HepG2 (cell line): ENCODE data around the gene CREB3. TPM values are rescaled to one million over a fixed set of nuclear protein-coding genes. Genes with fewer than 3 reads are reported as not detected.

Source experiments
- ARNT ChIP-seq: fragments of 450-650 bp; IDR thresholded peaks from 2 replicates; pipeline ENCODE4 v1.6.1; 2017
- BCL6 ChIP-seq: IDR thresholded peaks from 2 replicates; pipeline ENCODE4 v1.6.1; 2016; ENCODE audit warnings: missing genetic modification reagents, missing compliant biosample characterization
- JUNB ChIP-seq: sonication (generic); formaldehyde crosslinking; IDR thresholded peaks from 2 replicates; pipeline ENCODE4 v1.8.0; 2022; ENCODE audit warnings: missing genetic modification reagents, mild to moderate bottlenecking, borderline replicate concordance
- SMYD3 ChIP-seq: sonication (generic); formaldehyde crosslinking; IDR thresholded peaks from 2 replicates; pipeline ENCODE4 v1.8.1; 2023; ENCODE audit warnings: mild to moderate bottlenecking, missing genetic modification reagents
- ZFP41 ChIP-seq: sonication (generic); formaldehyde crosslinking; IDR thresholded peaks from 2 replicates; pipeline ENCODE4 v1.4.0; 2020; ENCODE audit warnings: mild to moderate bottlenecking, missing genetic modification reagents, borderline replicate concordance
- ZFY ChIP-seq: sonication (generic); formaldehyde crosslinking; IDR thresholded peaks from 2 replicates; pipeline ENCODE4 v1.4.0; 2020; ENCODE audit warnings: missing genetic modification reagents
- ZNF567 ChIP-seq: sonication (generic); formaldehyde crosslinking; IDR thresholded peaks from 2 replicates; pipeline ENCODE4 v1.8.1; 2023; ENCODE audit warnings: mild to moderate bottlenecking, missing genetic modification reagents, borderline replicate concordance
- ZNF574 ChIP-seq: sonication (generic); formaldehyde crosslinking; IDR thresholded peaks from 2 replicates; pipeline ENCODE4 v1.4.0; 2020; ENCODE audit warnings: missing genetic modification reagents
- ZNF878 ChIP-seq: sonication (generic); formaldehyde crosslinking; IDR thresholded peaks from 2 replicates; pipeline ENCODE4 v1.8.1; 2023; ENCODE audit warnings: mild to moderate bottlenecking, missing genetic modification reagents, moderate library complexity
- polyA plus RNA-seq, 8 experiments: library from polyadenylated mRNA; depleted of rRNA in 3 of 8; stranded (reverse) in 7 of 8; unstranded in 1 of 8; fragments of >200 nt; fragmentation: Illumina TruSeq in 4 of 8; extraction: Trizol in 4 of 8; gene quantifications; 2 replicates each; pipeline versions ENCODE4 v1.2.1 to v1.2.3, GENCODE V29; 2011 to 2016; ENCODE audit warnings: low read depth in 4 of 8, missing spikeins in 1 of 8, mixed read lengths in 1 of 8; ENCODE audit not compliant: insufficient read depth in 1 of 8
- total RNA-seq, 5 experiments: library from RNA; depleted of rRNA; stranded (reverse); fragments of >200 nt; fragmentation: Illumina TruSeq; extraction: Trizol; gene quantifications; 2 replicates each; pipeline ENCODE4 v1.2.3, GENCODE V29; 2016; ENCODE audit warnings: low read depth in 1 of 5
- TF ChIP-seq, protein P1 (sequence below): sonication (generic); formaldehyde crosslinking; IDR thresholded peaks from 2 replicates; pipeline ENCODE4 v1.4.0; 2020; ENCODE audit warnings: mild to moderate bottlenecking, missing genetic modification reagents, borderline replicate concordance
- TF ChIP-seq, protein P2 (sequence below): sonication (generic); formaldehyde crosslinking; conservative IDR thresholded peaks from 2 replicates; pipeline ENCODE4 v1.8.0; 2022; ENCODE audit warnings: low read depth, missing genetic modification reagents
- TF ChIP-seq, protein P3 (sequence below): IDR thresholded peaks from 2 replicates; pipeline ENCODE4 v1.4.0; 2020; ENCODE audit warnings: mild to moderate bottlenecking, missing genetic modification reagents

Gene CREB3
- total and polyA plus RNA-seq, 2 of the 13 experiments (the other 11 are each of a cell fraction or from before 2014, with no cell fraction given), result 11.1 to 34.2 TPM

GRCh38 chr9:35728041-35728971 is 4.2 kb upstream of the CREB3 start (continued):
- TF ChIP-seq ARNT, result no peak
- TF ChIP-seq ZFY, result no peak
- no peak for TF ChIP-seq SMYD3
- TF ChIP-seq, protein P1, sequence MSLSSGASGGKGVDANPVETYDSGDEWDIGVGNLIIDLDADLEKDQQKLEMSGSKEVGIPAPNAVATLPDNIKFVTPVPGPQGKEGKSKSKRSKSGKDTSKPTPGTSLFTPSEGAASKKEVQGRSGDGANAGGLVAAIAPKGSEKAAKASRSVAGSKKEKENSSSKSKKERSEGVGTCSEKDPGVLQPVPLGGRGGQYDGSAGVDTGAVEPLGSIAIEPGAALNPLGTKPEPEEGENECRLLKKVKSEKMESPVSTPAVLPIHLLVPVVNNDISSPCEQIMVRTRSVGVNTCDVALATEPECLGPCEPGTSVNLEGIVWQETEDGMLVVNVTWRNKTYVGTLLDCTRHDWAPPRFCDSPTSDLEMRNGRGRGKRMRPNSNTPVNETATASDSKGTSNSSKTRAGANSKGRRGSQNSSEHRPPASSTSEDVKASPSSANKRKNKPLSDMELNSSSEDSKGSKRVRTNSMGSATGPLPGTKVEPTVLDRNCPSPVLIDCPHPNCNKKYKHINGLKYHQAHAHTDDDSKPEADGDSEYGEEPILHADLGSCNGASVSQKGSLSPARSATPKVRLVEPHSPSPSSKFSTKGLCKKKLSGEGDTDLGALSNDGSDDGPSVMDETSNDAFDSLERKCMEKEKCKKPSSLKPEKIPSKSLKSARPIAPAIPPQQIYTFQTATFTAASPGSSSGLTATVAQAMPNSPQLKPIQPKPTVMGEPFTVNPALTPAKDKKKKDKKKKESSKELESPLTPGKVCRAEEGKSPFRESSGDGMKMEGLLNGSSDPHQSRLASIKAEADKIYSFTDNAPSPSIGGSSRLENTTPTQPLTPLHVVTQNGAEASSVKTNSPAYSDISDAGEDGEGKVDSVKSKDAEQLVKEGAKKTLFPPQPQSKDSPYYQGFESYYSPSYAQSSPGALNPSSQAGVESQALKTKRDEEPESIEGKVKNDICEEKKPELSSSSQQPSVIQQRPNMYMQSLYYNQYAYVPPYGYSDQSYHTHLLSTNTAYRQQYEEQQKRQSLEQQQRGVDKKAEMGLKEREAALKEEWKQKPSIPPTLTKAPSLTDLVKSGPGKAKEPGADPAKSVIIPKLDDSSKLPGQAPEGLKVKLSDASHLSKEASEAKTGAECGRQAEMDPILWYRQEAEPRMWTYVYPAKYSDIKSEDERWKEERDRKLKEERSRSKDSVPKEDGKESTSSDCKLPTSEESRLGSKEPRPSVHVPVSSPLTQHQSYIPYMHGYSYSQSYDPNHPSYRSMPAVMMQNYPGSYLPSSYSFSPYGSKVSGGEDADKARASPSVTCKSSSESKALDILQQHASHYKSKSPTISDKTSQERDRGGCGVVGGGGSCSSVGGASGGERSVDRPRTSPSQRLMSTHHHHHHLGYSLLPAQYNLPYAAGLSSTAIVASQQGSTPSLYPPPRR (CRISPR knock-in tag), result 0 out of 2 replicates have a peak, but pooled peaks have one; percentile 23
- no peak for TF ChIP-seq ZNF878 (CRISPR knock-in tag)
- TF ChIP-seq, protein P2, sequence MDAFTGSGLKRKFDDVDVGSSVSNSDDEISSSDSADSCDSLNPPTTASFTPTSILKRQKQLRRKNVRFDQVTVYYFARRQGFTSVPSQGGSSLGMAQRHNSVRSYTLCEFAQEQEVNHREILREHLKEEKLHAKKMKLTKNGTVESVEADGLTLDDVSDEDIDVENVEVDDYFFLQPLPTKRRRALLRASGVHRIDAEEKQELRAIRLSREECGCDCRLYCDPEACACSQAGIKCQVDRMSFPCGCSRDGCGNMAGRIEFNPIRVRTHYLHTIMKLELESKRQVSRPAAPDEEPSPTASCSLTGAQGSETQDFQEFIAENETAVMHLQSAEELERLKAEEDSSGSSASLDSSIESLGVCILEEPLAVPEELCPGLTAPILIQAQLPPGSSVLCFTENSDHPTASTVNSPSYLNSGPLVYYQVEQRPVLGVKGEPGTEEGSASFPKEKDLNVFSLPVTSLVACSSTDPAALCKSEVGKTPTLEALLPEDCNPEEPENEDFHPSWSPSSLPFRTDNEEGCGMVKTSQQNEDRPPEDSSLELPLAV (CRISPR knock-in tag), result no peak
- no peak for TF ChIP-seq ZNF567 (CRISPR knock-in tag)
- TF ChIP-seq, protein P3, sequence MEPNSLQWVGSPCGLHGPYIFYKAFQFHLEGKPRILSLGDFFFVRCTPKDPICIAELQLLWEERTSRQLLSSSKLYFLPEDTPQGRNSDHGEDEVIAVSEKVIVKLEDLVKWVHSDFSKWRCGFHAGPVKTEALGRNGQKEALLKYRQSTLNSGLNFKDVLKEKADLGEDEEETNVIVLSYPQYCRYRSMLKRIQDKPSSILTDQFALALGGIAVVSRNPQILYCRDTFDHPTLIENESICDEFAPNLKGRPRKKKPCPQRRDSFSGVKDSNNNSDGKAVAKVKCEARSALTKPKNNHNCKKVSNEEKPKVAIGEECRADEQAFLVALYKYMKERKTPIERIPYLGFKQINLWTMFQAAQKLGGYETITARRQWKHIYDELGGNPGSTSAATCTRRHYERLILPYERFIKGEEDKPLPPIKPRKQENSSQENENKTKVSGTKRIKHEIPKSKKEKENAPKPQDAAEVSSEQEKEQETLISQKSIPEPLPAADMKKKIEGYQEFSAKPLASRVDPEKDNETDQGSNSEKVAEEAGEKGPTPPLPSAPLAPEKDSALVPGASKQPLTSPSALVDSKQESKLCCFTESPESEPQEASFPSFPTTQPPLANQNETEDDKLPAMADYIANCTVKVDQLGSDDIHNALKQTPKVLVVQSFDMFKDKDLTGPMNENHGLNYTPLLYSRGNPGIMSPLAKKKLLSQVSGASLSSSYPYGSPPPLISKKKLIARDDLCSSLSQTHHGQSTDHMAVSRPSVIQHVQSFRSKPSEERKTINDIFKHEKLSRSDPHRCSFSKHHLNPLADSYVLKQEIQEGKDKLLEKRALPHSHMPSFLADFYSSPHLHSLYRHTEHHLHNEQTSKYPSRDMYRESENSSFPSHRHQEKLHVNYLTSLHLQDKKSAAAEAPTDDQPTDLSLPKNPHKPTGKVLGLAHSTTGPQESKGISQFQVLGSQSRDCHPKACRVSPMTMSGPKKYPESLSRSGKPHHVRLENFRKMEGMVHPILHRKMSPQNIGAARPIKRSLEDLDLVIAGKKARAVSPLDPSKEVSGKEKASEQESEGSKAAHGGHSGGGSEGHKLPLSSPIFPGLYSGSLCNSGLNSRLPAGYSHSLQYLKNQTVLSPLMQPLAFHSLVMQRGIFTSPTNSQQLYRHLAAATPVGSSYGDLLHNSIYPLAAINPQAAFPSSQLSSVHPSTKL (CRISPR knock-in tag), result peak; percentile 47
- TF ChIP-seq JUNB (CRISPR knock-in tag), result 0 out of 2 replicates have a peak, but pooled peaks have one; percentile 12
- TF ChIP-seq ZNF574 (CRISPR knock-in tag), result peak; percentile 16; the same call in 1 of the 2 replicates
- TF ChIP-seq BCL6, result no peak
- TF ChIP-seq ZFP41 (CRISPR knock-in tag), result no peak
